Activated T-cell treated with anti-CD3 and anti-CD28 coated beads for 4 hours (primary cell): Measurements from ENCODE around the gene FGF14.
"Not testable (repeated sequence)": the region's sequence is repeated elsewhere in the genome, so short reads cannot be mapped to it uniquely, and the experiment has no call there.

Experiments used
- DNase-seq: peaks from one replicate; pipeline ENCODE4 v3.0.0-alpha.2; 2020

FGF14 gene

GRCh38 chr13:102117175-102117831 is 284.5 kb downstream of the FGF14 start:
- no peak for DNase-seq

GRCh38 chr13:102103469-102103868 is 298.4 kb downstream of the FGF14 start:
- DNase-seq = no peak

GRCh38 chr13:102100234-102100633 is 301.6 kb downstream of the FGF14 start:
- DNase-seq = no peak

GRCh38 chr13:102097708-102098107 is 304.1 kb downstream of the FGF14 start:
- no peak for DNase-seq

- DNase-seq = not testable (repeated sequence)
Observed at GRCh38 chr13:102093288-102093687, 308.6 kb downstream of the FGF14 start.

GRCh38 chr13:102091231-102091630 is 310.6 kb downstream of the FGF14 start:
- no peak for DNase-seq

- no peak for DNase-seq
Observed at GRCh38 chr13:102090532-102090931, 311.3 kb downstream of the FGF14 start.

- no peak for DNase-seq
Observed at GRCh38 chr13:102089722-102090121, 312.1 kb downstream of the FGF14 start.

- DNase-seq = no peak
Observed at GRCh38 chr13:102089177-102089576, 312.7 kb downstream of the FGF14 start.

- DNase-seq = no peak
Observed at GRCh38 chr13:102073251-102073650, 328.6 kb downstream of the FGF14 start.

- no peak for DNase-seq
Observed at GRCh38 chr13:102071711-102072110, 330.1 kb downstream of the FGF14 start.

- not testable (repeated sequence) for DNase-seq
Observed at GRCh38 chr13:102068323-102068722, 333.5 kb downstream of the FGF14 start.

GRCh38 chr13:102055090-102055779 is 346.6 kb downstream of the FGF14 start:
- no peak for DNase-seq

- no peak for DNase-seq
Observed at GRCh38 chr13:102049853-102050252, 352.0 kb downstream of the FGF14 start.

- no peak for DNase-seq
Observed at GRCh38 chr13:102045731-102046130, 356.1 kb downstream of the FGF14 start.

GRCh38 chr13:102042746-102043145 is 359.1 kb downstream of the FGF14 start:
- DNase-seq = no peak

- no peak for DNase-seq
Observed at GRCh38 chr13:102041544-102041943, 360.3 kb downstream of the FGF14 start.

- no peak for DNase-seq
Observed at GRCh38 chr13:102040812-102041211, 361.0 kb downstream of the FGF14 start.

GRCh38 chr13:102039264-102039663 is 362.6 kb downstream of the FGF14 start:
- DNase-seq = no peak

GRCh38 chr13:102038787-102039186 is 363.1 kb downstream of the FGF14 start:
- no peak for DNase-seq

- no peak for DNase-seq
Observed at GRCh38 chr13:102035969-102036368, 365.9 kb downstream of the FGF14 start.

- no peak for DNase-seq
Observed at GRCh38 chr13:102033857-102034331, 368.0 kb downstream of the FGF14 start.

- no peak for DNase-seq
Observed at GRCh38 chr13:102033386-102033785, 368.5 kb downstream of the FGF14 start.

GRCh38 chr13:102028868-102029267 is 373.0 kb downstream of the FGF14 start:
- no peak for DNase-seq

- DNase-seq = no peak
Observed at GRCh38 chr13:102028206-102028605, 373.6 kb downstream of the FGF14 start.
